Bone marrow (tissue), 2 donors: ENCODE measurements around the gene SH2D1B.
"Not testable (repeated sequence)": the region's sequence is repeated elsewhere in the genome, so short reads cannot be mapped to it uniquely, and the experiment has no call there.

Experiments
- DNase-seq, 2 donors: peaks; one replicate each; lab custom pipeline; 2025; lab: John Stamatoyannopoulos, UW

SH2D1B gene

GRCh38 chr1:162361349-162361748 lies 50.6 kb downstream of the SH2D1B start:
- no peak for DNase-seq

- DNase-seq = no peak
Observed at GRCh38 chr1:162360874-162361260, 51.1 kb downstream of the SH2D1B start.

- no peak for DNase-seq
Observed at GRCh38 chr1:162360237-162360873, 51.6 kb downstream of the SH2D1B start.

GRCh38 chr1:162359523-162360236 lies 52.3 kb downstream of the SH2D1B start:
- DNase-seq = no peak

DNA sequence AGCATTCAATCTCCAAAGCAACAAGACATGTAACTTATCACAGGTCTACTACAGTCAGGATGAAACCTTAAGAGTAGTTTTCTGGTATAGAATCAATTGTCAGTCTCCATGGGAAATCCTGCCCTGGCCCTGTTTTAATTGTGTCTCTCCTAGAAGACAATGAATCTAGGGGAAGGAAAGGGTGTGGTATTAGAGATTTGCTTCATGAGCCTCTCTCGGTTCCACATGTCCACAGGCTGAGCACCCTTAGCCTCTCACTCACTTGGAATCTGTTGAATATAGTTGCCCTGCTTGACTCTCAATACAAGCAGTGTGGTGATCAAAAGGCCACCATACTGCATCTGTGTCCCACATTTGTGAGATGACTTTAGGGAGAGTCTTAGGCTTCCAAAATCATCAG lies 53.0 kb downstream of the SH2D1B start:
- DNase-seq = no peak

DNA sequence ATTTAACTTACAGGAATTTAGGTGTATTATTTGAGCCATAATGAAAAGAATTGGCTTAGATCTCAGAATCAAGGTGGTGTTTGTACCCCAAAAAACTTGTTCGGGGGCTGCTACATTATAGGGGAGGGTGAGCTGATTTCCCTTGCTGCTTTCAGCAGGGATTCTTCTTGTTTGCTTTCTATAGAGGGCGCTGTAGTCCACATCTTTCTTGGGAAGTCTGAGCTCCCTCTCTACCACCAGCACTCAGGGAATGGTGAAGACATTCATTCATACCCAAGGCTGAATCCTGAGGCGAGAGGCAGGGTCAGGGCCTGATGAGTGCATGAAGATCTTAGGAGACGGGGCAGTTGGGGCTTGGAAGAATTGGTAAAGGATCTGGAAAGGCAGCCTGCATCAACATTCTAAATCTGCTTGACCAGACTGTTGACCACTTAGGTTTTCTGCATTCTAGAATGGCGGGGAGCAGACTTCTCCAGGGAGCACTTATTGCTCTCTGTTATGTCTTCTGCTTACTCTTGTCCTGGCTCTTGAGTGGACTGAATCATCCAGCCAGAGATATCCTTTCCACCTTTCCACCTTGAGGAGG lies 54.2 kb downstream of the SH2D1B start:
- DNase-seq = no peak

- no peak for DNase-seq
Observed at GRCh38 chr1:162353702-162354101, 58.2 kb downstream of the SH2D1B start.

- no peak for DNase-seq
Observed at GRCh38 chr1:162353078-162353477, 58.9 kb downstream of the SH2D1B start.

- not testable (repeated sequence) for DNase-seq
Observed at GRCh38 chr1:162351874-162352273, 60.1 kb downstream of the SH2D1B start.

DNA sequence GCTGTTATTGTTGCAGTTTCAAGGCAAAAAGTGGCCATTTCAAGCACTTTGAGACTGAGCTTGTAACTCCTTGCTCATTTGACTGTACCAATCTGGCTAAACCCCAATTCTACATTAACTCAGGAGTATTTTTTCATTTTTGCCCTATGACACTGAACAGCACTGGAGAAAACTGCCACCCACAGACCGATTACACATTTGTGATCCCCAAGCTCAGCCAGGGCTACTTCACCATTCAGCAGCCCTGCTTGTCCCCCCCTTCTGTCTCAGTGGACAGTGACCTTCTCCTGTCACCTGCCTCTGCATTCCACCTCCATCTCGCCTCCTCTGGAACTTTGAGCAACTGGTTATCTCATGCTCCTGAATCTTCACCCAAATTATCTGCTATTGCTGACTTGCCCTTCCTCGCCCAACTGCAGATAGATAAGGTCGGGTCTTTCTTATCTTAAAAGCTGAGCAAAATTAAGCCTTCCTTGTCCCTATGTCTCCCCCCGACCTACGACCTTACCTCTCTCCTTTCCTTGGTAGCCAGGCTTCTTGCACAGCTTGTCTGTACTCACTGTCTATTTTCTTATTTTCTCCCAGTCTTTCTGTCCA lies 60.6 kb downstream of the SH2D1B start:
- DNase-seq = no peak

DNA sequence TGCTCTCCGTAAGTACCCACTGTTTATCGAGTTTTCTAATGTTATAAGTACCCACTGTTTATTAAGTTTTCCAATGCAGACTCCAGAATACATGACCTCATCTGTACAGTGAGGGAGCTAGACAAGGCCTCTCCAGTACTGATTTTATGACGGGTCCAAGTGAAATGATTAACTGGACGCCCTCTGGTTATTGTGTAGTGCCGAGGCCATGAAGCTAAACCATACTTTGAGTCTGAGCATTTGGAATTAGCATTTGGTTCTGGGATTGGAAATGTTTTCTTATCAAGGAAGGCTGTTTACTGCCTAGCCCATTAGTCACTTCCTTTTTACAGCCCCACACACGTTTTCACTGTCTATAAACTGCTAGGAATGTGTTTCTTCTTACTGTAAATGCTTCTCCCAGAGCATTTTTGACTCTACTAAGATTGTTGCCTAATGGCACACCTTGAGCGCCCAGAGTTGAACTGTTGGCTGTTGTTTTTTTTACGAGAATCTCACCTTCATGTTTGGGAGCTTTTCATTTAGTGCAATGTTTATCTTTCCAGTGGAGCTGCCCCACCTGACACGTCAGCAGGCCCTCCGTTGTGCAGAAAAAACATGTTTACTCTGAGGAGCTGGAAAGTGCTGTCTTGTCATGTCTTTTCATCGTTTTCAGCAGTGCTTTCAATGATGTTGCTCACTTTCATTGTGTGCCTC lies 62.2 kb downstream of the SH2D1B start:
- no peak for DNase-seq

DNA sequence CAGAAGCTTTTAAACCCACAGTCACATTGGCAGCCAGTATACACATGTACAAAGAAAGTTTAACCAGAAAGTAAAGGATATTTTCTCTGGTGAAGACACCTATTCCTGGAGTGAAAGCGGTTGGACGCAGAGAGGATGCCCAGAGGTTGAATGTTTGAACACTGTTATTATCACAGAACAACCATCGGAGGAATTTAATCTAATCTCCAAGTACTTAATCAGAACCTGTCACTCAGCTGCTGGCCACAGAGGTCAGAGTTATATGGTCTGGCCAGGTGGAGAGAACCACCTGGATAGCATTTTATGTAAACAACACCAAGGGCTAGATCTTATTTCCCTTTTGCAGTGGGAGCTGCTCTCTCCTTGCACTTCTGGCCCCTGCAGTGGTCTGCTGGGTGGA lies 64.7 kb downstream of the SH2D1B start:
- DNase-seq = no peak
